Left renal cortex interstitium (tissue), 4 donors: ENCODE results near the gene MCU. TPM values are rescaled to one million over a fixed set of nuclear protein-coding genes. Genes with fewer than 3 reads are reported as not detected.
"Not testable (repeated sequence)": the region's sequence is repeated elsewhere in the genome, so short reads cannot be mapped to it uniquely, and the experiment has no call there.

ENCODE experiments used
- DNase-seq, 4 donors: peaks; one replicate each; pipeline ENCODE4 v3.0.0-alpha.2; 2013; ENCODE audit warnings: low read depth in 4 of 4, low spot score in 2 of 4, missing footprints in 1 of 4
- polyA plus RNA-seq, 4 donors: library from polyadenylated mRNA; unstranded; fragments of 120-200 nt; gene quantifications; one replicate each; pipeline ENCODE4 v1.2.1, GENCODE V29; 2013; ENCODE audit not compliant: insufficient read length in 4 of 4

MCU gene
- polyA plus RNA-seq, 4 donors: 35.4 to 52.6 (median 48.2) TPM

- no peak for DNase-seq
Measured at GRCh38 chr10:72756674-72757385, 64.9 kb downstream of the MCU start.

DNA sequence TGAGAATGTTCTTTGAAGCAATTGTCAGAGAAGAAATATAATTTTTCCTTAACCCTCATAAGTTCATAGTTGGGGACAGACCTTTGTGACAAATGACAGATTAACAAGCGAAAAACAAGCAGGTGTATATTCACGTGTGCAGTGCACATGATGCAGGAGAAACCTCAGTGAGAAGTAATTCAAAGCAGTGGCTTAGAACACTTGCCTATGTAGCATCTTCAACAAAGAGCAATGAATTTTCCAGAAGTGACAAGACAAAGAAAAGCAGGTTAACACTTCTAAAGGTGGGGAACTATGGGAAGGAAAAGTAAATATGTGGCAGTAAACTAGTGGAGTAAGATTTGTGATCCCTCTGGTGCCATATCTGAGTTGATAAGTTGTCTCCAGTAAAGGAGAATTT lies 65.8 kb downstream of the MCU start:
- no peak for DNase-seq

GRCh38 chr10:72758930-72759329 lies 67.0 kb downstream of the MCU start:
- not testable (repeated sequence) for DNase-seq

GRCh38 chr10:72759584-72759983 lies 67.6 kb downstream of the MCU start:
- DNase-seq: no peak

DNA sequence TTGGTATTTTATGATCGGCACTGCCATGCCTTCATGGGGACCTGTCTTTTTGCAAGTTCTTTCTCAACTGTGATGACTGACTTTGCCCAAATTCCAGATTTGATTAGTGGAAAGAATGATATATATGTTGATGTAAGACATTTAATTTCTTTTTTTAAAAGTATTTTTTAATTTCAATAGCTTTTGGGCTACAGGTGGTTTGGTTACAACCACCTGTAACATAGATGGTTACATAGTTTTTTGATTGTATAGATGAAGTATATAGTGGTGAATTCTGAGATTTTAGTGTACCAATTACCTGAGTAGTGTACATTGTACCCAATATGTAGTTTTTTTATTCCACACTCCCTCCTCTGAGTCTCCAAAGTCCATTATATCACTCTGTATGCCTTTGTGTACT lies 69.6 kb downstream of the MCU start:
- DNase-seq: no peak

DNA sequence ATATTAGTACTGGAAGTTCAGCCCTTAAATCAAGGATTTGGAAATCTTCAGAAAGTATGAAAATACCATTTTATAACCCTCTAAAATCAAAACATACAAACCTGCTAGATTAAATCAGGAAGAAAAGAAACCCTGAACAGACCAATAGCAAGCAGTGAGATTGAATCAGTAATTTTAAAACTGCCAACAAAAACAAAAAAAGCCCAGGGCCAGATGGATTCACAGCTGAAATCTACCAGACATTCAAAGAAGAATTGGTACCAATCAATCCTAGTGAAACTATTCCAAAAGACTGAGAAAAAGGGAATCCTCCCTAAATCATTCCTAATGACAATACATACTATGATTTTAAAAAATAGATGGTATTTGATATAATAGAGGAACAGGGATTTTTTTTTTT lies 70.1 kb downstream of the MCU start:
- DNase-seq: no peak

DNA sequence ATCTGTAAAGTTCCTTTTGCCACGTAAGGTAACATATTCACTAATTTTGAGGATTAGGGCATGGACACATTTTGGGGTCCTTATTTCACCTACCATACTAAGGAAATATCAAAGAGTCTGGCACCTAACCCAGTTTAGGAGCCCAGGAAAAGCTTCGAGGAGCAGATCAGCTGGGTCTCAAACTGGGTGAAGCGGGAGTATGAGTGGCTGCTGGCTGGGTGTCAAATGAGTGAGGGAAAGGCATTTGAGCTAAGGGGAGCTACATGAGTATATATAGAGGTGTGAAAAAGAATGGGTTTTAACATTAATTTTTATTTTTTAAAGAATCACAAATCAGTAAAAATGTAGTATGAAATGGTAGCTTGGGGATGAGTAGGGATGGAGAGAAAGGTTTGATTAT lies 71.3 kb downstream of the MCU start:
- no peak for DNase-seq

GRCh38 chr10:72764151-72764550 lies 72.2 kb downstream of the MCU start:
- DNase-seq: no peak

GRCh38 chr10:72765051-72765745 lies 73.3 kb downstream of the MCU start:
- DNase-seq: no peak

- DNase-seq: not testable (repeated sequence)
Measured at GRCh38 chr10:72771195-72771594, 79.3 kb downstream of the MCU start.

GRCh38 chr10:72772031-72772430 lies 80.1 kb downstream of the MCU start:
- no peak for DNase-seq

DNA sequence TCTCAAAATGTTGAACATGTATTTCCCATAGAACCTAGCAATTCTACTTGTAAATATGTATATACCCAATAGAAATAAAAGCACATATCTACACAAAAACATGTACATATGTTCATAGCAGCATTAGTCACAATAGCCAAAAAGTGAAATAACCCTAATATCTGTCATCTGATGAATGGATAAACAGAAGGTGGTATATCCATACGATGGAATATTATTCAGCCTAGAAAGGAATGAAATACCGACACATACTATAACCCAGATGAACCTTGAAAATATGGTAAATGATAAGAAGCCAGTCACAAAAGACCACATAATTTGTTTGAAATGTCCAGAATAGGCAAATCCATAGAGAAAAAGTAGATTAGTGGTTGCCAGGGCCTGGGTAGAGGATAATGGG lies 87.9 kb downstream of the MCU start:
- no peak for DNase-seq

DNA sequence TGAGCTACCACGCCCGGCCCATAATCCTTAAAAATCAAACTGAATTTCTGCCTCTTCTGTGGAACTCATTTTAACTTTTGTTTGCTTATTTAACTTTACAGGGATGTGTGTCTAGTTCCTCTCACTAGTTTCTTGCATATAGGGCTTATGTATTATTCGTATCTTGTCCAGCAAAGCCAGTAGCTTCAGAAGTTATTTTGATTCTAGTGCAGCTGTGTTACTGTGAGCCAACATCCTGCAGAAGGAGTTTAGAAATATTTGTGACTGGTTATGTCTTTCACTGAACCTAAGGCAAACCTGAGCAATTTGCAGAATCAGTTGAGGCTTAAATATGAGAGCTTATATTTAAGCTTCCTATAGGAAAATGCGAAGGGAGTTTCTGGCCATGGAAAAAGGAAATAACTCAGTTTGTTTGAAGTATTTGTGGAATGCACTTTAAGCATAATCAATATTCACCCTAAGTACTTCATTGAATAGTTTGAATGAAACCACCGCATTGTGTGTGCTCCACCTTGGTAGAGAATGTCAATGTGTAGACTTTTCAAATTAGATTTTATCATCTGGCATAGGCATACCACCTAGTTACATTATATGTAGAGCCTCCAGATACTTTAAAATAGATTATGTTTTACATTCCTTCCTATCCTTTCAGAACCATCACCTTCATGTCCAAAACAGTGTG lies 90.8 kb downstream of the MCU start:
- no peak for DNase-seq

- no peak for DNase-seq
Measured at GRCh38 chr10:72783410-72783833, 91.5 kb downstream of the MCU start.

DNA sequence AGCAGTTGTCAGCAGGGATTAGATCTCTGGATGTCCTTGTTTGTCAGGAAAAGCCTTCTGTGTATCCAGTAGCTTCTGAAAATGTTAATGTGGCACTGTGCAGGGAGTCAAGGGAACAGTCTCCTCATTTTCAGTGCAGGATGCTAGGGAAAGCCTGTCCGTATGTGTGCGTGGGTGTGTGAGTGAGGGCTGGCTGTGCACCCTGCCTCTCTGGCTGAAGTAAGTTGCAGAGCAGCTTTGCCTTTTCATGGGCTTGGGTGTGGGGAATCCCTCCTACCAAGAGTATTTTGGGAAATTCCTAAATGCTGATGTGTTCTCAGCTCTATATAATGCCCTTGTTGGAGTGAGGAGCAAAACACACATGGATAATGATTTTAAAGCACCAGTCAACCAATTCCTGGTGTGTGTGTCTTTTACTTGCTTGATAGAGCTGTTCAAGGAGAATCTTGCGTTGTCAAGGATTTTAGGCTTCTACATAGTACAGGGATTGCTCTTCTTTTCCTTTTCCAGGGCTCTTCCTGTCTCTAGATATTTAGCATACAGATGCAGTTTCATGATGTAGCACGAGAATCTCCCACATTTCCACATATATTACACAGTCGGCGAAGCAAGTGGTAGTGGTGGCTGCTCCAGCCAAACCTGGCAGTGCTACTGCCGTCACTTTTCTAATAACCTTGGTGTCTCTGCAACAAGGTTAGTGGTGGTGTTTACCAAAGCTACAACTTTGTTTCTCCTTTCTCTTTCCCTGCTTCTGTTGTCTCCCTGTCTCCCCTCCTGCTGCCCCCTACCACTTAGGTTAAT lies 92.8 kb downstream of the MCU start:
- peak; percentile 54 to 68 (median 66) for DNase-seq

DNA sequence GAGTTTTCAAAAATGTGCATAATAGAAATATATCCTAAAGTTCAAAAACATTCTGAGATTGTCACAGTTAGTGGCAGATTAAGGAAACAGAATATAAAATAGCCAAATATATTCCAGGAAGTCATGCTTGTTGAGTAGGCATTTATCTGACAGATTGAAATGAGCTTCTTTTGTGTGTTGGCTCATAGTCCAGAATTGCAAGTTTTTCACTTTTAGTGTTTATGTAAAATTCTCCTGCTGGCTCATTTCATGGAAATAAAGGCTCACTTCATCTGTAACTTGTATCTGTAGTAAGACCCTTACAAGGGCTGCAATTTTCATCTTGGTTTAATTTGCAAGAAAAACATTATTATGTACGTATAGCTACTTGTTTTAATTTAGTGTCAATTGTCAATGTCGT lies 93.5 kb downstream of the MCU start:
- DNase-seq: no peak

GRCh38 chr10:72790216-72790990 lies 98.5 kb downstream of the MCU start:
- no peak for DNase-seq

GRCh38 chr10:72792288-72792687 lies 100.3 kb downstream of the MCU start:
- DNase-seq: no peak

- DNase-seq: no peak
Measured at GRCh38 chr10:72793752-72794151, 101.8 kb downstream of the MCU start.

DNA sequence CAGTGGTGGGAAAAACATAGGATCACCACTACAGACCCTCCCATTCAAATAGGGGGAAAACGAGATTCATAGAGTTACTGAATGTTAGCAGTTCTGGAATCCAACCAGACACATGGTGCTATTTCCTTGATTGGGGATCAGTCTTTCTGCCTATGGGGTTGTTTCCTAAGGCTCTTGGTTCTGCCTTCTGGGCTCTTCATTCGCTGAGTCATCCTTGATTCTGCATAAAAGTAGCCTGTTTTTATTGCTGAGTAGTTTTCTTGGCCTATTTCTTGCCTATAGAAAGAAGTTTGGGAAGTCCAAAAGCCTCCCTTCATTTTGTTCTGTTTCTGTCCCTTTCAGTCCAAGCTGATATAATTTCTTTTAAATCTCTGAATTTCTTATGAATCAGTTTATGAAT lies 102.3 kb downstream of the MCU start:
- DNase-seq: no peak
